Fibroblast of lung (primary cell): ENCODE data around the gene TFF1. TPM values are rescaled to one million over a fixed set of nuclear protein-coding genes. Genes with fewer than 3 reads are reported as not detected.

ENCODE experiments used
- DNase-seq, 2 donors: peaks; one replicate each; pipeline versions ENCODE4 v3.0.0 to v3.0.0-alpha.2; 2010; ENCODE audit warnings: low read depth in 2 of 2
- H2AFZ ChIP-seq: 2 replicates; pipeline ENCODE4 v1.5.1; 2012; ENCODE audit warnings: low read length, control low read depth, inconsistent platforms
- H3K27ac ChIP-seq: 2 replicates; pipeline ENCODE4 v1.5.1; 2011; ENCODE audit warnings: low read length, control low read depth; ENCODE audit not compliant: insufficient read depth
- H3K27me3 ChIP-seq: 2 replicates; pipeline ENCODE4 v1.5.1; 2011; ENCODE audit warnings: mild to moderate bottlenecking, low read length; ENCODE audit not compliant: control insufficient read depth, insufficient read depth
- H3K36me3 ChIP-seq: 2 replicates; pipeline ENCODE4 v1.5.1; 2011; ENCODE audit warnings: low read length; ENCODE audit not compliant: control insufficient read depth, insufficient read depth
- H3K4me1 ChIP-seq: 2 replicates; pipeline ENCODE4 v1.5.1; 2011; ENCODE audit warnings: low read length; ENCODE audit not compliant: control insufficient read depth, insufficient read depth; ENCODE audit errors: extremely low read depth
- H3K4me2 ChIP-seq: 2 replicates; pipeline ENCODE4 v1.5.1; 2011; ENCODE audit warnings: low read length, control low read depth; ENCODE audit not compliant: insufficient read depth; ENCODE audit errors: extremely low read depth
- H3K4me3 ChIP-seq, 4 experiments: fragments of 200-600 bp in 1 of 4; sonication (generic) in 1 of 4; replicated peaks in 1 of 4; 2 replicates each; pipeline ENCODE4 v1.5.1; 2011 to 2016; ENCODE audit warnings: low read length in 4 of 4, low read depth in 3 of 4, mild to moderate bottlenecking in 3 of 4, control low read depth in 2 of 4, inconsistent platforms in 1 of 4, mixed read lengths in 1 of 4; ENCODE audit not compliant: insufficient read depth in 1 of 4; ENCODE audit errors: control extremely low read depth in 1 of 4
- H3K79me2 ChIP-seq: 2 replicates; pipeline ENCODE4 v1.5.1; 2012; ENCODE audit warnings: mild to moderate bottlenecking, low read length, inconsistent platforms; ENCODE audit not compliant: control insufficient read depth, insufficient read depth
- H3K9ac ChIP-seq: 2 replicates; pipeline ENCODE4 v1.5.1; 2011; ENCODE audit warnings: mild to moderate bottlenecking, low read length, control low read depth; ENCODE audit not compliant: insufficient read depth
- H3K9me3 ChIP-seq: 2 replicates; pipeline ENCODE4 v1.5.1; 2012; ENCODE audit warnings: low read depth, low read length; ENCODE audit not compliant: control insufficient read depth, insufficient read depth
- H4K20me1 ChIP-seq: 2 replicates; pipeline ENCODE4 v1.5.1; 2011; ENCODE audit warnings: low read length; ENCODE audit not compliant: control insufficient read depth, insufficient read depth; ENCODE audit errors: extremely low read depth
- EZH2 ChIP-seq: IDR thresholded peaks from 2 replicates; pipeline ENCODE4 v1.5.1; 2012; ENCODE audit warnings: low read length, control low read depth, mild to moderate bottlenecking; ENCODE audit errors: missing control alignments
- polyA minus RNA-seq: library from RNA; depleted of rRNA, polyadenylated mRNA; stranded (reverse); fragments of >200 nt; gene quantifications from 2 replicates; pipeline ENCODE4 v1.2.3, GENCODE V29; 2011; ENCODE audit warnings: low replicate concordance
- polyA plus RNA-seq, 2 donors: library from polyadenylated mRNA; depleted of rRNA in 1 of 2; stranded (reverse) in 1 of 2; unstranded in 1 of 2; fragments of >200 nt; gene quantifications; 2 replicates each; pipeline ENCODE4 v1.2.1, GENCODE V29; 2011 to 2012; ENCODE audit warnings: missing spikeins in 1 of 2
- total RNA-seq: library from RNA; depleted of rRNA; stranded (reverse); fragments of >200 nt; gene quantifications from 2 replicates; pipeline ENCODE4 v1.2.1, GENCODE V29; 2014
- TF ChIP-seq, protein P1 (sequence below), 2 donors: IDR thresholded peaks in 1 of 2; conservative IDR thresholded peaks in 1 of 2; 1 replicate in 1 of 2; 2 replicates in 1 of 2; pipeline ENCODE4 v1.5.1; 2011 to 2012; ENCODE audit warnings: low read length in 2 of 2, control low read depth in 1 of 2, inconsistent platforms in 1 of 2, low read depth in 1 of 2, mild to moderate bottlenecking in 1 of 2

TFF1 gene
- total RNA-seq (not detected in 2 replicates), polyA plus RNA-seq (not detected in 2 replicates), polyA minus RNA-seq (not detected in 2 replicates)
- polyA plus RNA-seq (2012) = not detected in 2 replicates

DNA sequence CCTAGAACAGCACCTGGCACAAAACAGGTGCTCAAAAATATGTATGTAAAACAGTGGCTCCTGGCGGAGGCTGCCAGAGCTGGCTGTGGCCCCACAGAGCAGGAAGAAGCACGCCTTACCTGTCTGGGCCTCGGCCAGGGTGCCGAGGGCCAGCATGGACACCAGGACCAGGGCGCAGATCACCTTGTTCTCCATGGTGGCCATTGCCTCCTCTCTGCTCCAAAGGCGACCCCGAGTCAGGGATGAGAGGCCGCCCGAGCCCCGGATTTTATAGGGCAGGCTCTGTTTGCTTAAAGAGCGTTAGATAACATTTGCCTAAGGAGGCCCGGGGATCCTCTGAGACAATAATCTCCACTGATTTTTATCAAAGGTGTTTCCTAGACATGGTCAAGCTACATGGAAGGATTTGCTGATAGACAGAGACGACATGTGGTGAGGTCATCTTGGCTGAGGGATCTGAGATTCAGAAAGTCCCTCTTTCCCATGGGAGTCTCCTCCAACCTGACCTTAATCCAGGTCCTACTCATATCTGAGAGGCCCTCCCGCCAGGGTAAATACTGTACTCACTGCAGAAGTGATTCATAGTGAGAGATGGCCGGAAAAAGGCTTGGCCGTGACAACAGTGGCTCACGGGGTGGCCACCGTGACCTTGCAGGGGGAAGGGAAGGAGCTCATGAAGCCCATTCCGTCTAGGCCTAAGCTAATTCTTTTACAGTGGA, at the start of gene TFF1:
TFF1 (minus strand) TSS at position 244 of the 719 bp plus-strand sequence; CDS start at position 204, 40 bp downstream.
- no peaks in the 10 kb centered on the region for H3K4me1 ChIP-seq
- TF ChIP-seq EZH2 = no peak
- TF ChIP-seq, protein P1, sequence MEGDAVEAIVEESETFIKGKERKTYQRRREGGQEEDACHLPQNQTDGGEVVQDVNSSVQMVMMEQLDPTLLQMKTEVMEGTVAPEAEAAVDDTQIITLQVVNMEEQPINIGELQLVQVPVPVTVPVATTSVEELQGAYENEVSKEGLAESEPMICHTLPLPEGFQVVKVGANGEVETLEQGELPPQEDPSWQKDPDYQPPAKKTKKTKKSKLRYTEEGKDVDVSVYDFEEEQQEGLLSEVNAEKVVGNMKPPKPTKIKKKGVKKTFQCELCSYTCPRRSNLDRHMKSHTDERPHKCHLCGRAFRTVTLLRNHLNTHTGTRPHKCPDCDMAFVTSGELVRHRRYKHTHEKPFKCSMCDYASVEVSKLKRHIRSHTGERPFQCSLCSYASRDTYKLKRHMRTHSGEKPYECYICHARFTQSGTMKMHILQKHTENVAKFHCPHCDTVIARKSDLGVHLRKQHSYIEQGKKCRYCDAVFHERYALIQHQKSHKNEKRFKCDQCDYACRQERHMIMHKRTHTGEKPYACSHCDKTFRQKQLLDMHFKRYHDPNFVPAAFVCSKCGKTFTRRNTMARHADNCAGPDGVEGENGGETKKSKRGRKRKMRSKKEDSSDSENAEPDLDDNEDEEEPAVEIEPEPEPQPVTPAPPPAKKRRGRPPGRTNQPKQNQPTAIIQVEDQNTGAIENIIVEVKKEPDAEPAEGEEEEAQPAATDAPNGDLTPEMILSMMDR (conservative IDR thresholded peaks at IDR 0.05 in 1 of 2, IDR thresholded peaks at IDR 0.05 in 1 of 2; ENCODE audit: low read depth in 1 of 2, low read length in 2 of 2) = no peak
- H3K9me3 ChIP-seq = no peaks in the 10 kb centered on the region
- H3K4me2 ChIP-seq = no peak within 1 kb of the TSS
- no peak within 1 kb of the TSS for H3K9ac ChIP-seq
- no peaks in the 10 kb centered on the region for H3K27me3 ChIP-seq
- H3K4me3 ChIP-seq = no peak within 1 kb of the TSS
- no peaks in the 10 kb centered on the region for H3K79me2 ChIP-seq
- no peaks in the 10 kb centered on the region for H4K20me1 ChIP-seq
- no peak within 1 kb of the TSS for H3K27ac ChIP-seq
- H3K36me3 ChIP-seq = no peaks in the 10 kb centered on the region
- no peak within 1 kb of the TSS for H2AFZ ChIP-seq
- DNase-seq = no peak

DNA sequence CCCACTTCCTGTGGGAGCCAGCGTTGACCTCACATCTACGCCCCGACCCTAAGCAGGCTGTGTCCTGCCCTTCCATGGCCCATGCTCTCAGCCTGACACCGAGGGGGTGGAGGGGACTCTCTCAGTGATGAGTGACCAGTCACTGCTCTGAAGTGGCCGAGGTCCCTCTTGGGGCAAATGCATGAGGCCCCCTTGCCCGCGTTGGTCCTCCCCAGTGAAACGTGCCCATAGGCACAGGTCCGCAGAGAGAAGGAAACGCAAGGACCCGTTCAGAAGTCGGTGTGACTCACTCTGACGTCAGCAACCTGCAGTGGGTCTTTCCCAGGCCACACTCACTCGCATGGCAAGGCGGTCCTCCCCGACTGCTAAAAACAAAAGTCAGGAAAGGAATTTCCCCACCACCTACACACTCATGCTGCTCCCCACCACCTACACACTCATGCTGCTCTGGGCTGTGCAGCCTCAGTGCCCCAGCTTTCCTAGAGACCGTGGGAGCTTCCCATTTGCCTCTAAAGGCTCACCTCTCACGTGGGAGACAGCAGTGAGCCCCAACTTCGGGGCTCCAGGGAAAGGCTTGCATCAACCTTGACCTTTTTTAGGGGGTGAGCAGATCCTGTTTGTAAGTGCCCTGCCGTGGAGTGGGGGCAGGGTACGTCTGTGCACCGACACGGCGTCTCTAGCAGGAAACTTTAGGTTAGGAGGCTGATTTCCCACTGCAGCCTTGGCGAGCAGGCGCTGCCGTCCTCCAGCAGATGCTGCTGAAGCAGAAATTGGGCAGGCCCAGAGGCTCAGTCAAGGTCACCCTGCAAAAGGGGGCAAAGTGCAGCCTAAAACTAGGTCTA, 48.8 kb upstream of the TFF1 start:
- Histone ChIP-seq H3K4me2 (no peak overlapping the region), H2AFZ (no peak overlapping the region), H3K27me3 (peaks cover 3% of the 10 kb centered on the region)

DNA sequence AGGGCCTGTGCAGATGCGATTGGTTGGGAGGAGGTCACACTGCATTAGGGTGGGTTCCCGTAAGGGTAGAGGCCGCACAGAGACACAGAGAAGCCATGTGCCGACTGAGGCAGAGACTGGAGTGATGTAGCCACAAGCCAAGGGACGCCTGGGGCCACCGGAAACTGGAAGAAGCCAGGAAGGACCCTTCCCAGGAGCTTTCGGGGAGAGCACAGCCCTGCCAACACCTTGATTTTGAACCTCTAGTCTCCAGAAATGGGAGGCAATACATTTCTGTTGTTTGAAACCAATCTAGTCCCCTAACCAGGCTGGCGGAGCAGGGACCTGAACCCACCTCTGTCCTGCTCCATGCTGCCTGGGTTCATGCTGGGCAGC, 48.2 kb upstream of the TFF1 start:
- Histone ChIP-seq H3K27ac (no peak overlapping the region), H3K4me2 (no peak overlapping the region), H2AFZ (no peak overlapping the region), H3K4me3 (no peak overlapping the region), H3K9me3 (no peaks in the 10 kb centered on the region), H3K9ac (no peak overlapping the region), H3K4me1 (no peaks in the 10 kb centered on the region), H3K27me3 (peaks cover 3% of the 10 kb centered on the region), H3K36me3 (no peaks in the 10 kb centered on the region), H4K20me1 (no peaks in the 10 kb centered on the region), H3K79me2 (no peaks in the 10 kb centered on the region)
- no peak for DNase-seq
- TF ChIP-seq, protein P1 (conservative IDR thresholded peaks at IDR 0.05 in 1 of 2, IDR thresholded peaks at IDR 0.05 in 1 of 2; ENCODE audit: low read depth in 1 of 2, low read length in 2 of 2) = no peak
- no peak for TF ChIP-seq EZH2

More for the DNA sequence above, 48.8 kb upstream of the TFF1 start:
- no peaks in the 10 kb centered on the region for H3K9me3 ChIP-seq
- H3K4me1 ChIP-seq = no peaks in the 10 kb centered on the region
- no peaks in the 10 kb centered on the region for H3K79me2 ChIP-seq
- TF ChIP-seq, protein P1 (conservative IDR thresholded peaks at IDR 0.05 in 1 of 2, IDR thresholded peaks at IDR 0.05 in 1 of 2; ENCODE audit: low read depth in 1 of 2, low read length in 2 of 2) = no peak
- no peak for TF ChIP-seq EZH2
- H3K27ac ChIP-seq = no peak overlapping the region
- no peaks in the 10 kb centered on the region for H4K20me1 ChIP-seq
- DNase-seq = peak; percentile 3 to 79
- no peak overlapping the region for H3K4me3 ChIP-seq
- H3K9ac ChIP-seq = no peak overlapping the region
- H3K36me3 ChIP-seq = no peaks in the 10 kb centered on the region
